GM23248 (cell line): ENCODE measurements around the gene TNIK.
"Not testable (repeated sequence)": the region's sequence is repeated elsewhere in the genome, so short reads cannot be mapped to it uniquely, and the experiment has no call there.

Source experiments
- EZH2 ChIP-seq: fragments of 200-600 bp; sonication (generic); IDR thresholded peaks from 2 replicates; pipeline ENCODE4 v1.6.1; 2018; ENCODE audit warnings: antibody characterized with exemption, mild to moderate bottlenecking; ENCODE audit not compliant: insufficient read depth, poor library complexity, severe bottlenecking
- EZH2phosphoT487 ChIP-seq: fragments of 200-600 bp; sonication (generic); IDR thresholded peaks from 2 replicates; pipeline ENCODE4 v1.6.1; 2018; ENCODE audit warnings: antibody characterized with exemption, moderate library complexity, mild to moderate bottlenecking, low read depth; ENCODE audit not compliant: insufficient read depth

DNA sequence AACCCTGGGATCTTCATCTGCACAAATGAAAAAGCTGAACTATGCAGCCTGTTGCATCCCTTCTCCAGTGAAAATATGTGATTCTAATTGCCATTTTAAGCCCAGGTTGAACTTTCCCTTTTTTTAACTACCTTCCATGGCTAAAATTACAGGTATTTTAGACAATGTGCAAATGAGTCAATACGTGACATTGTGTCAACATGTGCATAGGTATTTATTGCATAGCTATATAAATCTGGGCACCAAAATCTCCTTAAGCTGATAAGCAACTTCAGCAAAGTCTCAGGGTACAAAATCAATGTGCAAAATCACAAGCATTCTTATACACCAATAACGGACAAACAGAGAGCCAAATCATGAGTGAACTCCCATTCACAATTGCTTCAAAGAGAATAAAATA lies 37.4 kb downstream of the TNIK start:
- not testable (repeated sequence) for TF ChIP-seq EZH2, EZH2phosphoT487
